HepG2 (cell line): Measurements from ENCODE around the gene TEX29.

ENCODE experiments used
- ATF7 ChIP-seq, 2 experiments: fragments of 450-650 bp in 1 of 2; sonication (generic) in 1 of 2; formaldehyde crosslinking in 1 of 2; IDR thresholded peaks; 2 replicates each; pipeline versions ENCODE4 v1.4.0 to v1.6.1; 2016 to 2020; ENCODE audit warnings: antibody characterized with exemption in 1 of 2, mild to moderate bottlenecking in 1 of 2, missing genetic modification reagents in 1 of 2
- CBX5 ChIP-seq: sonication (generic); formaldehyde crosslinking; IDR thresholded peaks from 2 replicates; pipeline ENCODE4 v1.4.0; 2020; ENCODE audit warnings: missing genetic modification reagents, borderline replicate concordance
- CREB1 ChIP-seq, 2 experiments: fragments of 450-650 bp in 1 of 2; IDR thresholded peaks; 2 replicates each; pipeline ENCODE4 v1.6.1; 2016 to 2017; ENCODE audit warnings: control low read depth in 1 of 2, mild to moderate bottlenecking in 1 of 2, missing compliant biosample characterization in 1 of 2, missing genetic modification characterization in 1 of 2
- HDAC2 ChIP-seq: sonication (generic); formaldehyde crosslinking; IDR thresholded peaks from 2 replicates; pipeline ENCODE4 v1.4.0; 2020; ENCODE audit warnings: missing genetic modification reagents
- HNRNPL ChIP-seq: fragments of 200-400 bp; formaldehyde crosslinking; IDR thresholded peaks from 2 replicates; pipeline ENCODE4 v1.6.1; 2017; ENCODE audit warnings: mild to moderate bottlenecking, low read depth, low read length
- NR2C2 ChIP-seq: sonication (generic); formaldehyde crosslinking; IDR thresholded peaks from 2 replicates; pipeline ENCODE4 v1.4.0; 2020; ENCODE audit warnings: missing genetic modification reagents, mild to moderate bottlenecking, moderate library complexity, borderline replicate concordance
- RERE ChIP-seq: IDR thresholded peaks from 2 replicates; pipeline ENCODE4 v1.6.1; 2016; ENCODE audit warnings: low read depth, missing genetic modification reagents, missing compliant biosample characterization
- ZBTB33 ChIP-seq: sonication (generic); formaldehyde crosslinking; IDR thresholded peaks from 2 replicates; pipeline ENCODE4 v1.4.0; 2020; ENCODE audit warnings: missing genetic modification reagents
- ZNF121 ChIP-seq: sonication (generic); formaldehyde crosslinking; IDR thresholded peaks from 2 replicates; pipeline ENCODE4 v1.5.0; 2020; ENCODE audit warnings: mild to moderate bottlenecking, missing genetic modification reagents
- ZNF350 ChIP-seq: sonication (generic); formaldehyde crosslinking; IDR thresholded peaks from 2 replicates; pipeline ENCODE4 v1.4.0; 2020; ENCODE audit warnings: mild to moderate bottlenecking, low read depth, missing genetic modification reagents, borderline replicate concordance
- ZNF451 ChIP-seq: sonication (generic); formaldehyde crosslinking; IDR thresholded peaks from 2 replicates; pipeline ENCODE4 v1.5.0; 2020; ENCODE audit warnings: mild to moderate bottlenecking, missing genetic modification reagents
- TF ChIP-seq, protein P1 (sequence below): sonication (generic); formaldehyde crosslinking; IDR thresholded peaks from 2 replicates; pipeline ENCODE4 v1.8.0; 2022; ENCODE audit warnings: mild to moderate bottlenecking, missing genetic modification reagents, borderline replicate concordance
- TF ChIP-seq, protein P2 (sequence below): sonication (generic); formaldehyde crosslinking; IDR thresholded peaks from 2 replicates; pipeline ENCODE4 v1.8.1; 2023; ENCODE audit warnings: missing genetic modification reagents, inconsistent platforms, borderline replicate concordance

DNA sequence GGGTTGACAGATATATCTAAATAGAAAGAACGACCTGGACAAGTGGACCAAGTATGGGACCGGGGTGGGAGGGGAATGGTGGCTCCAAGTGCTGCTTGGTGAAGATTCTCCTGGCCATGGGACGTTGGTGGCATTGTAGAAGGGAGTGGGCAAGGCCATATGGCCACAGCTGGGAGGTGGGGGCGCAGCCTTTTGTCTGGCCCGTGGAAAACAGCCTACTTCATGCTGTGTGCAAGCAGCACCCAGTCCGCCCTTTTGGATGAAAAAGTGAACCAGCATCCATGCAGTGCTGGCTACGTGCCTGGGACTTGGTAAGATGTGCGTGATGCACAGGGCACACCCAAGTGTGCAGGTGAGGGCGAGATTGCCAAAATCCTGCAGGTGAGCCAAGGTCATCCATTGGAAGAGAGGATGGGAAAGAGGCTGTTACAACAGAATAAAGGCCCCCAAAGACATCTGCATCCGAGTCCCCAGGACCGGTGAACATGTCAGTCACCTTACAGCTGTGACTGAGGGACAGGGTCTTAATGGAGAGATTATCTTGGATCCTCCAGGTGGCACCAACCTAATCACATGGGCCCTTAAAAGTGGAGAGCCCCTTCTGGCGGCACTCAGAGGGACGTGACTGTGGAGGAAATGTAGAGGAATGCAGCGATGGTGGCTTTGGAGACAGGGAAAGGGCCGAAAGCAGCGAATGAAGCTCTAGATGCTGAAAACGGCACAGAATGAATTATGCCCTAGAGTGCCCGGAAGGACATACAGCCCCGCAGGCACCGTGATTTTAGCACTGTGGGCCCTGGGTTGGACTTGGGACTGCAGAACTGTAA lies 40.8 kb downstream of the TEX29 start:
- TF ChIP-seq HNRNPL (no peak), ATF7 (IDR thresholded peaks at IDR 0.05) (no peak), ATF7 (CRISPR knock-in tag; IDR thresholded peaks at IDR 0.05) (no peak), CBX5 (CRISPR knock-in tag) (no peak), HDAC2 (CRISPR knock-in tag) (no peak), ZNF121 (CRISPR knock-in tag) (no peak), ZNF350 (CRISPR knock-in tag) (no peak), RERE (CRISPR knock-in tag) (no peak), ZBTB33 (CRISPR knock-in tag) (no peak), NR2C2 (CRISPR knock-in tag) (no peak), CREB1 (IDR thresholded peaks at IDR 0.05) (no peak), CREB1 (CRISPR knock-in tag; IDR thresholded peaks at IDR 0.05) (no peak), ZNF451 (CRISPR knock-in tag) (no peak)
- TF ChIP-seq, protein P1, sequence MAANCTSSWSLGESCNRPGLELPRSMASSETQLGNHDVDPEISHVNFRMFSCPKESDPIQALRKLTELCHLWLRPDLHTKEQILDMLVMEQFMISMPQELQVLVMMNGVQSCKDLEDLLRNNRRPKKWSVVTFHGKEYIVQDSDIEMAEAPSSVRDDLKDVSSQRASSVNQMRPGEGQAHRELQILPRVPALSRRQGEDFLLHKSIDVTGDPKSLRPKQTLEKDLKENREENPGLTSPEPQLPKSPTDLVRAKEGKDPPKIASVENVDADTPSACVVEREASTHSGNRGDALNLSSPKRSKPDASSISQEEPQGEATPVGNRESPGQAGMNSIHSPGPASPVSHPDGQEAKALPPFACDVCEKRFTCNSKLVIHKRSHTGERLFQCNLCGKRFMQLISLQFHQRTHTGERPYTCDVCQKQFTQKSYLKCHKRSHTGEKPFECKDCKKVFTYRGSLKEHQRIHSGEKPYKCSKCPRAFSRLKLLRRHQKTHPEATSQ (CRISPR knock-in tag) = no peak
- TF ChIP-seq, protein P2, sequence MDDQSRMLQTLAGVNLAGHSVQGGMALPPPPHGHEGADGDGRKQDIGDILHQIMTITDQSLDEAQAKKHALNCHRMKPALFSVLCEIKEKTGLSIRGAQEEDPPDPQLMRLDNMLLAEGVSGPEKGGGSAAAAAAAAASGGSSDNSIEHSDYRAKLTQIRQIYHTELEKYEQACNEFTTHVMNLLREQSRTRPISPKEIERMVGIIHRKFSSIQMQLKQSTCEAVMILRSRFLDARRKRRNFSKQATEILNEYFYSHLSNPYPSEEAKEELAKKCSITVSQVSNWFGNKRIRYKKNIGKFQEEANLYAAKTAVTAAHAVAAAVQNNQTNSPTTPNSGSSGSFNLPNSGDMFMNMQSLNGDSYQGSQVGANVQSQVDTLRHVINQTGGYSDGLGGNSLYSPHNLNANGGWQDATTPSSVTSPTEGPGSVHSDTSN (CRISPR knock-in tag) = no peak
